Measurements from ENCODE around the gene ODAD3. TPM values are rescaled to one million over a fixed set of nuclear protein-coding genes. Genes with fewer than 3 reads are reported as not detected.
"Not testable (repeated sequence)": the region's sequence is repeated elsewhere in the genome, so short reads cannot be mapped to it uniquely, and the experiment has no call there.

The ODAD3 gene
- polyA plus RNA-seq, 4 donors, result 0.25 to 0.30 TPM; not detected in 2

GRCh38 chr19:11479090-11479897, 44.4 kb upstream of the ODAD3 start:
- Histone ChIP-seq H3K9me3 (ENCODE audit: control insufficient read depth in 2 of 2, insufficient read depth in 1 of 2, low read depth in 1 of 2, low read length in 1 of 2) (peaks cover 0 to 8% of the 10 kb centered on the region in 2 donors), H3K27me3 (ENCODE audit: control insufficient read depth in 3 of 3, insufficient read depth in 3 of 3, low read length in 3 of 3) (peaks cover 9 to 55% (median 12%) of the 10 kb centered on the region in 3 donors), H3K27ac (ENCODE audit: low read depth in 1 of 3, low read length in 2 of 3) (no peak overlapping the region), H3K4me3 (ENCODE audit: low read depth in 1 of 3, low read length in 3 of 3) (no peak overlapping the region), H3K4me1 (ENCODE audit: control insufficient read depth in 3 of 3, insufficient read depth in 2 of 3, low read depth in 1 of 3, low read length in 2 of 3) (peaks cover 0 to 13% (median 4%) of the 10 kb centered on the region in 3 donors), H3K36me3 (ENCODE audit: control insufficient read depth in 3 of 3, insufficient read depth in 2 of 3, low read depth in 1 of 3, low read length in 3 of 3) (peaks cover 0 to 14% (median 0%) of the 10 kb centered on the region in 3 donors)
- peak; percentile 51 to 56 for DNase-seq
- 15 to 20% (median 17%) methylated on average over 45 to 62 of the region's 62 CpGs for WGBS, 3 donors
- no peak for FAIRE-seq

- H3K4me3 ChIP-seq (ENCODE audit: low read depth in 1 of 3, low read length in 3 of 3), result no peak overlapping the region
- no peak overlapping the region for H3K27ac ChIP-seq (ENCODE audit: low read depth in 1 of 3, low read length in 2 of 3)
- peaks cover 0 to 13% (median 4%) of the 10 kb centered on the region in 3 donors for H3K4me1 ChIP-seq (ENCODE audit: control insufficient read depth in 3 of 3, insufficient read depth in 2 of 3, low read depth in 1 of 3, low read length in 2 of 3)
- no peak for FAIRE-seq
- WGBS, 3 donors, result 31 to 52% (median 43%) methylated on average over 19 of the region's 19 CpGs
- peaks cover 9 to 58% (median 12%) of the 10 kb centered on the region in 3 donors for H3K27me3 ChIP-seq (ENCODE audit: control insufficient read depth in 3 of 3, insufficient read depth in 3 of 3, low read length in 3 of 3)
- H3K36me3 ChIP-seq (ENCODE audit: control insufficient read depth in 3 of 3, insufficient read depth in 2 of 3, low read depth in 1 of 3, low read length in 3 of 3), result peaks cover 0 to 5% (median 0%) of the 10 kb centered on the region in 3 donors
- peaks cover 0 to 8% of the 10 kb centered on the region in 2 donors for H3K9me3 ChIP-seq (ENCODE audit: control insufficient read depth in 2 of 2, insufficient read depth in 1 of 2, low read depth in 1 of 2, low read length in 1 of 2)
- DNase-seq, result no peak
Measured at GRCh38 chr19:11478167-11479089, 43.5 kb upstream of the ODAD3 start.

GRCh38 chr19:11475861-11476260, 40.9 kb upstream of the ODAD3 start:
- Histone ChIP-seq H3K4me3 (ENCODE audit: low read depth in 1 of 3, low read length in 3 of 3) (no peak overlapping the region), H3K4me1 (ENCODE audit: control insufficient read depth in 3 of 3, insufficient read depth in 2 of 3, low read depth in 1 of 3, low read length in 2 of 3) (peaks cover 0 to 4% (median 4%) of the 10 kb centered on the region in 3 donors), H3K36me3 (ENCODE audit: control insufficient read depth in 3 of 3, insufficient read depth in 2 of 3, low read depth in 1 of 3, low read length in 3 of 3) (no peaks in the 10 kb centered on the region), H3K27ac (ENCODE audit: low read depth in 1 of 3, low read length in 2 of 3) (no peak overlapping the region), H3K9me3 (ENCODE audit: control insufficient read depth in 2 of 2, insufficient read depth in 1 of 2, low read depth in 1 of 2, low read length in 1 of 2) (peaks cover 0 to 3% of the 10 kb centered on the region in 2 donors), H3K27me3 (ENCODE audit: control insufficient read depth in 3 of 3, insufficient read depth in 3 of 3, low read length in 3 of 3) (peaks cover under 1 to 34% (median 4%) of the 10 kb centered on the region in 3 donors)
- 67 to 79% (median 68%) methylated on average over 8 of the region's 8 CpGs for WGBS, 3 donors
- FAIRE-seq, result no peak
- no peak for DNase-seq

- FAIRE-seq; H3K4me3 ChIP-seq (ENCODE audit: low read depth in 1 of 3, low read length in 3 of 3); H3K9me3 ChIP-seq (ENCODE audit: control insufficient read depth in 2 of 2, insufficient read depth in 1 of 2, low read depth in 1 of 2, low read length in 1 of 2); H3K36me3 ChIP-seq (ENCODE audit: control insufficient read depth in 3 of 3, insufficient read depth in 2 of 3, low read depth in 1 of 3, low read length in 3 of 3); DNase-seq; H3K27ac ChIP-seq (ENCODE audit: low read depth in 1 of 3, low read length in 2 of 3); H3K4me1 ChIP-seq (ENCODE audit: control insufficient read depth in 3 of 3, insufficient read depth in 2 of 3, low read depth in 1 of 3, low read length in 2 of 3): not testable (repeated sequence)
- H3K27me3 ChIP-seq (ENCODE audit: control insufficient read depth in 3 of 3, insufficient read depth in 3 of 3, low read length in 3 of 3), result peaks cover 0 to 32% (median under 1%) of the 10 kb centered on the region in 3 donors
- 85 to 93% (median 92%) methylated on average over 3 of the region's 3 CpGs for WGBS, 3 donors
Measured at GRCh38 chr19:11475343-11475742, 40.4 kb upstream of the ODAD3 start.

- FAIRE-seq (no peak), DNase-seq (no peak)
- H3K9me3 ChIP-seq (ENCODE audit: control insufficient read depth in 2 of 2, insufficient read depth in 1 of 2, low read depth in 1 of 2, low read length in 1 of 2), result no peaks in the 10 kb centered on the region
- no peaks in the 10 kb centered on the region for H3K36me3 ChIP-seq (ENCODE audit: control insufficient read depth in 3 of 3, insufficient read depth in 2 of 3, low read depth in 1 of 3, low read length in 3 of 3)
- H3K4me3 ChIP-seq (ENCODE audit: low read depth in 1 of 3, low read length in 3 of 3), result no peak overlapping the region
- H3K27me3 ChIP-seq (ENCODE audit: control insufficient read depth in 3 of 3, insufficient read depth in 3 of 3, low read length in 3 of 3), result peaks cover 0 to 19% (median 0%) of the 10 kb centered on the region in 3 donors
- H3K27ac ChIP-seq (ENCODE audit: low read depth in 1 of 3, low read length in 2 of 3), result no peak overlapping the region
- WGBS, 3 donors, result 80 to 85% (median 85%) methylated on average over 4 of the region's 4 CpGs
- H3K4me1 ChIP-seq (ENCODE audit: control insufficient read depth in 3 of 3, insufficient read depth in 2 of 3, low read depth in 1 of 3, low read length in 2 of 3), result no peaks in the 10 kb centered on the region
Measured at GRCh38 chr19:11473725-11474124, 38.8 kb upstream of the ODAD3 start.

GRCh38 chr19:11468266-11468845, 33.4 kb upstream of the ODAD3 start:
- not testable (repeated sequence) for H3K4me1 ChIP-seq (ENCODE audit: control insufficient read depth in 3 of 3, insufficient read depth in 2 of 3, low read depth in 1 of 3, low read length in 2 of 3); H3K27ac ChIP-seq (ENCODE audit: low read depth in 1 of 3, low read length in 2 of 3); H3K9me3 ChIP-seq (ENCODE audit: control insufficient read depth in 2 of 2, insufficient read depth in 1 of 2, low read depth in 1 of 2, low read length in 1 of 2); DNase-seq; H3K36me3 ChIP-seq (ENCODE audit: control insufficient read depth in 3 of 3, insufficient read depth in 2 of 3, low read depth in 1 of 3, low read length in 3 of 3); H3K27me3 ChIP-seq (ENCODE audit: control insufficient read depth in 3 of 3, insufficient read depth in 3 of 3, low read length in 3 of 3); FAIRE-seq; H3K4me3 ChIP-seq (ENCODE audit: low read depth in 1 of 3, low read length in 3 of 3)
- 33 to 60% (median 52%) methylated on average over 8 of the region's 8 CpGs for WGBS, 3 donors

- Histone ChIP-seq H3K27me3 (ENCODE audit: control insufficient read depth in 3 of 3, insufficient read depth in 3 of 3, low read length in 3 of 3) (no peaks in the 10 kb centered on the region), H3K4me1 (ENCODE audit: control insufficient read depth in 3 of 3, insufficient read depth in 2 of 3, low read depth in 1 of 3, low read length in 2 of 3) (no peaks in the 10 kb centered on the region), H3K27ac (ENCODE audit: low read depth in 1 of 3, low read length in 2 of 3) (no peak overlapping the region), H3K9me3 (ENCODE audit: control insufficient read depth in 2 of 2, insufficient read depth in 1 of 2, low read depth in 1 of 2, low read length in 1 of 2) (no peaks in the 10 kb centered on the region), H3K4me3 (ENCODE audit: low read depth in 1 of 3, low read length in 3 of 3) (no peak overlapping the region), H3K36me3 (ENCODE audit: control insufficient read depth in 3 of 3, insufficient read depth in 2 of 3, low read depth in 1 of 3, low read length in 3 of 3) (no peaks in the 10 kb centered on the region)
- DNase-seq (no peak), FAIRE-seq (no peak)
- 37 to 50% (median 44%) methylated on average over 6 to 8 of the region's 8 CpGs for WGBS, 3 donors
Measured at GRCh38 chr19:11465600-11465999, 30.7 kb upstream of the ODAD3 start.

All from small intestine (tissue), 7 donors.